GM21528 (cell line): Measurements from ENCODE around the gene GPR82.
"Not testable (repeated sequence)": the region's sequence is repeated elsewhere in the genome, so short reads cannot be mapped to it uniquely, and the experiment has no call there.

ENCODE experiments used
- ATAC-seq: cut with Tn5 transposase; IDR thresholded peaks from one replicate; pipeline ENCODE4 v1.9.1; 2021; ENCODE audit warnings: mild to moderate bottlenecking, moderate library complexity; ENCODE audit not compliant: unreplicated experiment, low FRiP score

Gene GPR82, protein sequence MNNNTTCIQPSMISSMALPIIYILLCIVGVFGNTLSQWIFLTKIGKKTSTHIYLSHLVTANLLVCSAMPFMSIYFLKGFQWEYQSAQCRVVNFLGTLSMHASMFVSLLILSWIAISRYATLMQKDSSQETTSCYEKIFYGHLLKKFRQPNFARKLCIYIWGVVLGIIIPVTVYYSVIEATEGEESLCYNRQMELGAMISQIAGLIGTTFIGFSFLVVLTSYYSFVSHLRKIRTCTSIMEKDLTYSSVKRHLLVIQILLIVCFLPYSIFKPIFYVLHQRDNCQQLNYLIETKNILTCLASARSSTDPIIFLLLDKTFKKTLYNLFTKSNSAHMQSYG

DNA sequence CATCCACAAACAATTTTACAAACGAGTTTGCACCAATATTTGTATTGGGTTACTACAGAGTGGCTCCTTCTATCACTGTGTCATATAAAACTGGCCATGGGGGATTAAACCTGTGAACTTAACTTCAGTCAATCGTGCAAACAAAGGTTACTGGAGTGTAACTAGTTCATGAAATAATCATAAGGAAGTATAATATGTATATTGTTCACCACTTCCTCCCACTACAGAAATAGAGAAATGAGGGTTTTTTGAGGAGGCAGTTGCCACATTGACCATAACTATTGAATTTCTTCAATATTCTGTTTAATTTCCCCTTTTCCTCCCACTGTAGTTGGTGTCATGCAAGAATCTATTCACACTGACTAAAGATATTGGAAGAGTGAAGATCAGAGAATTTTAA is at the start of gene GPR82:
TSS of gene GPR82 (plus strand) at position 356 of the 400 bp plus-strand sequence. CDS start 2,846 bp downstream, outside the sequence.
- ATAC-seq = no peak

DNA sequence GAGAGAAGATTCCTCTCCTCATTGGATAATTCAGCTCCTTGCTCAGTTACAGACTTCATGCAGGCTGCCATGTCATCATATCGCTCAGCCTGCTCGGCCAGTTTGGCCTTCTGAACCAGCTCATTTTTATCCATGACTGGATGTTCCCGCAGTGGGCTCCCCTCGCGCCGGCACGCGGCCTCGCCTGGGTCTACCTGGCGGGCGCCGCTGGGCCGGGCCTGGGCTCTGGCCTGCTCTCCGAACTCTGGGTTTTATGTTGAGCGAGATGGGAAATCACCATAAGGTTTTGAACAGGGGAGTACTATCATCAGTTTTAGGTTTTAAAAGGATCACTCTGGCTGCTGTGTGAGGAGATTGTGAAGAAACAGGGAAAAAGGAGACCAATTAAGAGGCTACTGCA is 47.6 kb upstream of the GPR82 start:
- not testable (repeated sequence) for ATAC-seq

DNA sequence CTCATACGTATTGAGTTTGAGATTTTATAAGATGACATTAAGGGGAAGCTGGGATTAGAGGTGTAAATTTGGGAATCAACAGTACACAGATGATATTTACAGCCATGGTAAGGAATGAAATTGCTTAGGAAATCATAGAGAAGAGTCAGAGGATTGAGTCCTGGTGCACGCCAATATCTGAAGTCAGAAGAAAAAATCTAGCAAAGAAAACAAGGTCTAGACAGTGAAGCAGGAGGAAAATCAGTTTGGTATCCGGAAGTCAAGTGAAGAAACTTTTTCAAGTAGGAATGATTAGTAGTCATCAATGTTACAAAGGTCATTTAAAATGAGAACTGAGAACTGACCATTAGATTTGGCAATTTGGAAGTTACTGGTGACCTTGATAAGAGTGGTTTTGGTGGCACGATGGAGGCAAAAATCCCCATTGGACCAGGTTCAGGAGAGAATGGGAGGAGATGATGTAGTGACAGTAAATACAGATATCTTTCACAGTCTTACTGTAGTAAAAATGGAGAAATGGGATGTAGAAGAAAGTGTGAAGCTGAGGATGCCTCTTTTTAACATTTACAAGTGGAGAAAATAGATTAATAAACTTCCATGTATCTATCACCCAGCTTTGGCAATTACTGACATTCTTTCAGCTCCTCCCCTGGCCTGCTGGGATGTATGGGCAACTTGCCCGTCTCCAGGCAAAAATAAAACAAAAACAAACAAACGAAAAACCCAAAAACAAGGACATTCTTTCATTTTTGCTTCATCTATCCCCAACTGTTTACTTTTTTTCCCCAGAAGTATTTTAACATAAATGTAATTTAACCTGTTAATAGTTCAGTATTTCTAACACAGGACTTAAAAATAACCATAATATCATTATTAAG is 46.6 kb upstream of the GPR82 start:
- no peak for ATAC-seq

DNA sequence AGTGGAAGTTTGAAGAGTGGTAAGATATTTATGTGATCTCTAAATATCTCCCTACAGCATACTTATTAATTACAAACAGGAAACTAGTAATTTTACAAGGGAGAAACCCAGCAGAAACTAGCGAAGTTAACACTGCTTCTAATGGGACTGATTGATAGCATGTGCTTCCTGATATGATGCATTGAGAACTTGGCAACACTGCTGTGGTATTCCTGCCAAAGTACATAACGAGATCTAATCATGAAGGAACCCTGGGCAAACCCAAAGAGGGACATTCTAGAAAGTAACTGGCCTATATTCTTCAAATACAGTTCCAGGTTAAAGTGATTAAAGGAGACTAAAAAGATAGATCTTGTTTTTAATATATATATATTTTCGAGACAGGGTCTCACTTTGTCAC is 39.8 kb upstream of the GPR82 start:
- ATAC-seq = no peak

DNA sequence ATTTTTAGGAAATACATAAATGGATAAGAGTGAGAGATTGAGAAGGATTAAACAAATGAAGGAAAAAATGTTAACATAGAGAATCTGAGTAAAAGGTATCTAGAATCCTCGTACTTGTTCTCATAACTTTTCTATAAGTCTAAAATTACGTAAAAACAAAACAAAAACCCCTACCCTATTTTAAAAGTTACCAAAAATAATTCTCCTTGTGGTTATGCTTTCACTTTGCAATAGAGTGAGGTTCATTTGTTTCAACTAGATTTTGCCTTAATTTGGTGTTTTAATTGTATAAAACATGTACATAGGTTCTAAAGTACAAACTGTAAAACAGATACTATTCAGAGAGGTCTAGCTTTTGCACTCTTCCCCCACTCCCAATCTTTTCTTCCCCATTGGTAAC is 39.0 kb upstream of the GPR82 start:
- ATAC-seq = no peak

DNA sequence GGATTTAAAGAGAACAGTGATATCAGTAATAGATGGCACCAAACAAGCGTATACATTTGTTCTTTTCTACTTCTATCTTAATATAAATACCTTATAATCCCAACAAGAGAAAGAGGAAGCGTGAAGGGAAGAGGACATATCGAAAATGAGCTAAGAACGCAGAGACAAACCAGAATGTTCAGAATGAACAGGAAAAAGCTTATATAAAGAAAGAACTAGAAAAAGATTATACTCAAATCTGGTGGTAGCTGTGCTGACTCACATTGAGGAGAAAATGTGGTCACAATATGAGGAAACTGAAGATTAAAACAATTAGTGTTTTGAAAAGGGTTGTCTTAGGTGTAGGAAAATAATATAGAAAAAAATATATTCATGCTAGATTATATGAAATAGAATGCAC is 37.2 kb upstream of the GPR82 start:
- no peak for ATAC-seq

DNA sequence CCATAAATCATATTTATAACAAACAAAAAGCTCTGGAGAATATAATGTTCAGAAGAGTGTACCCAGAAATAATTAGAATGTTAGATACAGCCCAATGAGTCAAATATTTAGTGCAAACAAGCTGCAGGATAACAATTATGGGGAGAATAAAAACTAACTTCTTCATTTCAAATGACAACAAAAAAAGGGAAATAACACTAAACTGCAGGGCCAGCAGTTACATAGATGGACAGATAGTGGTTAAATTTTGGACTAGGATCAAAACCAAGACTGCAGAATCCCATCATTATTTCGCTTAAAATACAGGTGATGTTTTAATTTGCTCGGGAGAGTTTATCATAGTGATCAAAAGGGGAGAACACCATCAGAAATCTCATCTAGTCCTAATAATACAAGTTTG is 35.8 kb upstream of the GPR82 start:
- no peak for ATAC-seq

DNA sequence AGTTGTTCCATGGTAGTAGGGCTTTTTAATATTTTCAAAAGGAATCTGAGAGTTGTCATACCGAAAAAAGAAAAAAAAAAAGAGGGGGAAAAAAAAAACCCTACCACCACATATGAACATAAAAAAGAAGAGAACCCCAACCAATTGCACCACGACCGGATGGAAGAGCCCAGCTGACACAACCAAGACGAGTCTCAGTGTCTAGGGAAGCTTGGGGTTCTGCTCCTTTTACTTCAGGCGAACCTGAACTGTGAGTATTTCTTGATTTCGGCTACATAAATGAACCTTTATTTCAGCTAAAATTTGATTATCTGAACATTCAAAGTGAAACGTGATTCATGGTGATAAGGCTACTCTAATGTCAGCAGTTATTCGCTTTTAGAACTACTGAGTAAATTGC is 35.1 kb upstream of the GPR82 start, which contains the start of gene GPR34:
TSS of gene GPR34 (plus strand) at position 139 of the 400 bp plus-strand sequence. CDS start 6,661 bp downstream, outside the sequence.
- no peak for ATAC-seq

DNA sequence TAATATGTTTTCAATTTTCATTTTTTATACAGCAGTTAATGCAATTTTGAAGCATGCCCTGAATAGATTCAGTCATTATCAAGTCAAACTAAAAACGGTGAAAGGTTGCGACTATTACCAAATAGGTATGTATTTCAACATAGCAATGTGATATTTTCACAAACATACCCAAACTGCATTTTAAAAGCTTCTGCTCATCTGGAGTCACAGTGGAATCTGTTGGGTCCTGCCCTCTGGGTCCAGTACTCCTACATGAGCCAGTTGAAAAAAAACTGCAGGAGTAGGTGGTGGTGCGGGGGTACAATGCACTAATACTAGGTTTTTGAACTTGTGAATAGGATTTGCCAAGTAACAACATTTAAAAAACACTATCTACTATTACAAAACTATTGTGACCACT is 34.3 kb upstream of the GPR82 start:
- no peak for ATAC-seq

DNA sequence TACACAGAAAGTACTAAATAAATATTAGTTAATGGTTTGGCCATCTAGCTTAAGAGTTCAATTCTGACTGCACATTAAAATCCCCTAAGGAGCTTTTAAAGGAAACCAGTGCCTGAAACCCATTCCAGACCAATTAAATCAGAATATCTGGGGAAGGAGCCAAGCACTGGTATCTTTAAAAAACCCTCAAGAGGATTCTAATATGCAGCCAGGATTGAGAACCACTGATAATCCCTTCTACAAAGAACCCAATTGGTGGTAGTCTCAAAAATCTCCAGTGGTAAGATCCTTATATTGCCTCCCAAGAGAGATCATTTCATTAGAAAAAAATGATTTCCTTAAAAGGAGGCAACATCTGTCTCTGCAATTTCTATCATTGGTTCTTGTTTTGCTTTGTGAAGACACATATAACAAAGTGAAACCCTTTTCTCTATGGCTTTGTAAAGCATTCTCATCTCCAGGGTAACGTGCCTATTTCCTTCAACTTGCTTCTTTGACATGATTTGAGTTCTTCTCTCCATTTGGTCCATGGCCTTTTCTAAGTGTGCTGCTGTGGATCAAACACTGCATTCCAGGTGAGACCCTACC is 31.7 kb upstream of the GPR82 start:
- no peak for ATAC-seq

DNA sequence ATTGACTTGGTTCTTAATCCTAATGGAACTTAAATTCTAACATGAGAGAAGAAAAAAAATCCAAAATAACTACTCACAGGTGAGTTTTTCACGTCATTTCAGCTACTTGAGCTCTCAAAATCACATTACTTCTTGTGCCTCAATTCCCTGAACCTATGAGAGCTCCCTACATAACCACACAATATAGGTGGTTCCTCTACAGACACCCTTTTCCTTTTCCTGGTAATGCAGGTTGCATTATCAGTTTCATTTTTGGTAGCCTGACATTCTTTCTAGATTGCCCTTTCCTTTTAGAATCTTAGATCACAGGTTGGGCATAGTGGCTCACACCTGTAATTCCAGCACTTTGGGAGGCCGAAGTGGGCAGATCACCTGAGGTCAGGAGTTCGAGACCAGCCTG is 31.0 kb upstream of the GPR82 start:
- ATAC-seq = no peak

DNA sequence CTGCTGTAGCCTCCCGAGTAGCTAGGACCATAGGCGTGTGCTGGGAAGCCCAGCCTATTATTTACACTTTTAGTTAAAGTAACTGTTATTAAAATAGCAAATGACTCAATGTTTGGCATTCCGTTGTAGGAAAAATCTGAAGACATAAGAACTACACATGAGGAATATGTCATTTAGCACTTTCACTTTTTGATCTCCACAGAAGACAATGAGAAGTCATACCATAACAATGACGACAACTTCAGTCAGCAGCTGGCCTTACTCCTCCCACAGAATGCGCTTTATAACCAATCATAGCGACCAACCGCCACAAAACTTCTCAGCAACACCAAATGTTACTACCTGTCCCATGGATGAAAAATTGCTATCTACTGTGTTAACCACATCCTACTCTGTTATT is 28.6 kb upstream of the GPR82 start:
- no peak for ATAC-seq

DNA sequence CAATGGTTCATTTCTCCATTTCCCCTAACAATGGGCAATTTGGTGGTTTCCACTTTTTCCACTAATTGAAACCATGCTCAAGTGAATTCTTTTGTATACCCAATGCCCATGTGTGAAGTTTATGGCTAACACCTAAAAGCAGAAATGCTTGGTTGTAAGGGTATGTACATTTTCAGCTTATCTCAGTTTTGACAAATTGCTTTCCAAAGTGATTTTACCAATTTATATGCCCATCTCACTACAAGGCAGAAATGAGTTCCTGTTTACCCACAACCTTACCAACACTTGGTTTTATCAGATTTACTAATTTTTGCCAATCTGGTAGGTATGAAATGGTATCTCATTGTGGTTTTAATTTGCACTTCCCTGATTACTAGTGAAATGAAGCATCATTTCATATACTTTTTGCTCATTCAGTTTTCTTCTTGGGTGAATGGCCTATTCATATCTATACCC is 20.4 kb upstream of the GPR82 start:
- no peak for ATAC-seq

DNA sequence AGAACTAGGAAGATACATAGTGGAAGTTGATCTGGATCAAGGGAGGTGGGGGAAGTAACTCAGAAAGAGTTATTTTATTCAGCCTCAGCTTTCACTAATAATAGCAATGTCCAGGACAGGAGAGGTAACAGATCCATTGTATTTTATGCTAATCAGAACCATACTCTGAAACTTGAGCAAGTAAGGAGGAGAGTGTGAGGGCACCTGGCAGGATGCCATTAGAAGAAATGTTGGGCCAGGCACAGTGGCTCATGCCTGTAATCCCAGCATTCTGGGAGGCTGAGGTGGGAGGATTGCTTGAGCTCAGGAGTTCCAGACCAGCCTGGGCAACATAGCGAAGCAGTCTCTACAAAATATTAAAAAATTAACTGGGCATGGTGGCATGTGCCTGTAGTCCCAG is 18.9 kb upstream of the GPR82 start:
- no peak for ATAC-seq

DNA sequence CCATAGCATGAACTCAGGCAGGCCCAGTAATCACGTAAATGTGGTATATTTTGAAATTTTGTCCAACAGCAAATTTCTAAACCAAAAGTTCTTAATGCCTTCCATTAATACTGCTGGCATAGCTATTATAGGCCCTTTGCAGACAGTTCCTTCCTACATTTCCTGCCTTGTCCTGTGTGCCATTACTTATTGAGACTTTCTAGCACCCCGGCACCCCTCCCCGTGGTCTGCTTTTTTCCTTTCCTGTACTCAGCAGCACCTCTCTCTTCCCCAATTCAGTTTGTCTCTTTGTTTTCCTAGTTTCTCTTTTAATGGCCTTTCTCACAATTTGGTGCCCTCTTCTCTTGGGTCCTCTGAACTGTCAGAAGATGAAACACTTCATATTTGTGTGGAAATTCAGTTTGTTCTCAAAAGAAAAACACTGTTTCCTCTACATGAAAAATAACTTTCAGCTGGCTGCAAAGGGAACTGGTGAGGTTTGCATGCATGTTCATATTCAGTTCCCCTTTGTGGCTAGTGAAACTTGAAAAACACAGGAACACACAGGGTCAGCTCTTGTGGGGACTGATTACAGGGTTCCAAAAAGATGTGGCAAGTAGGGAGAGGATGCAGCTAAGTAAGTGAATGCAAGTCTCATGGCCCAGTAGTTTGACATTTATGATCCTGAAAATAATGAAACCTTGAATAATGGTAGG is 18.2 kb upstream of the GPR82 start:
- ATAC-seq = no peak

DNA sequence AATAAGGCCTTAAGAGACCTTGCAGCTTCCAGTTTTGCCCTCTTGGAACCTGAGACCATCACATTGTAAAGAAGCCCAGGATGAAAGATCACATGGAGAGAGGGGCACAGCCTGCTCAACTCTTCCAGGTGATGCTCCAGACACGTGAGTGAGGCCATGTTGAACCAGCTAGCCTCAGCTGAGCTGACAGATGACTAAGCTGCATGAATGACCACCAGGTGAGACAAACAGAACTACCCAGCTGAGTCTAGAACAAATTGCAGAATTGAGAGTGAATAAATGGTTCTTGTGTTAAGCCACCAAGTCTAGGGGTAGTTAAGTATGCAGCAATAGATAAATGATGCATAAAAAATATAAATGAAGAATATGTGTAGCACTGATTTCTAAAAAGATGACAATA is 16.8 kb upstream of the GPR82 start:
- no peak for ATAC-seq

DNA sequence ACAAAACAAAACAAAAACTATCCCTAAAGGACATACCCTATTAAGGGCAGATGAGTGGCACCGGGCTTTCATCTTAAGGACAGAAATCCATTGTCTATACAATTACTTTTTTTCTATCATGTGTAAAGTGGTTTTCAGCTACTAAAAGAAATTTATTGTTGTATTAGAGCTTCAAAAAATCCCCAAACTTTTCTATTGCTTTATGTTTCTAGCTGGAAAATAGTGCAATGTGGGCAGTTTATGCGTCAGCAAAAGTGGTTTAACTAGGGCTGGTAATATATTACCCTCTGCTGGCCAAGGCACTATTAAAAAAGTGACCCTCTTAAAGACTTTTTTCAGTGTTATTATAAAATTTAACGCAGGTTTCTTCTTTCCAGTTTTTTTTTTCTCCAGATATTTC is 15.5 kb upstream of the GPR82 start:
- ATAC-seq = no peak

DNA sequence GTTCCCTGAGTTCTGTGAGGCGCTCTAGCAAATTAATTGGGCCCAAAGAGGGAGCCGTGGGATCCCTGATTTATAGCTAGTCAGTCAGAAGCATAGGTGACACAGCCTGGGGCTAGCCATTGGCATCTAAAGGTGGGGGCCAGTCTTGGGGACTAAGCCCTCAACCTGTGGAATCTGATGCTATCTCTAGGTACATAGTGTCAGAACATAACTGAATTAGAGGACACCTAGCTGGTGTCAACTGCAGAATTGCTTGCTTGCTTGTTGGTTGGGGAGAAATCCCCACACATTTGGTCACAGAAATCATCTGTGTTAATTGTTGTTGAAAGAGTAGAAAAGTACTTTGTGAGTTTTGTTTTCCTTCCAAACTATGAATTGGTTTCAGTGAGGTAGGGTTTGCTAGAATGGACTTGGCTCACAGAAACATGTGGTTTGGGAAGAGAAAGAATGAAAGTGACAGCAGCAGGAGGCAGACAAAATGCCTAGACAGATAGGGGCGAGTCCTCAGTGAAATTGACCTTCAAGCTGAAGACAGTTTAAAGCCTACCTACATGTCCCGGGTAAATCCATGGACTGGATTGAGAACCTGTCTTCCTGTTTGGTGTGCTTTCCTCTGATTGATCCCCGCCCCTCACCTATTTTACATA is 12.8 kb upstream of the GPR82 start:
- ATAC-seq = no peak

DNA sequence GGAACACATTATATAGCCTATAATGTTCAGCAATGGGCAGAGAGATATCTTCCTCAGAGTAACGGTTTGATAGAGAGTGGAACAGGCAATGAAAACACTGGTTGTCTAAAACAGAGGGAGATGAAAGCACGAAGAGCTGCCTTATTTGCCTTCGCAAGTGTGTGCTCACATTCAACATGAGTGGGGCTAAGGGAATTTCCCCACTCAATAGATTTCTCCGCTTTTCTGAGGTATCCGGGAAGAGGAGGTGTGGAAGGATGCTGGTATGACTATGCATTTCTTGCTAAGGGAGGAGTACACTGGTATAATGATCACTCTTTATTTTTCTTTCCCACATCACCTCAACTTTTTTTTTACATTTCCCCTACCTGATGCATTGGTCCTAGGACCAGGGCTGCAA is 7.8 kb upstream of the GPR82 start:
- no peak for ATAC-seq

DNA sequence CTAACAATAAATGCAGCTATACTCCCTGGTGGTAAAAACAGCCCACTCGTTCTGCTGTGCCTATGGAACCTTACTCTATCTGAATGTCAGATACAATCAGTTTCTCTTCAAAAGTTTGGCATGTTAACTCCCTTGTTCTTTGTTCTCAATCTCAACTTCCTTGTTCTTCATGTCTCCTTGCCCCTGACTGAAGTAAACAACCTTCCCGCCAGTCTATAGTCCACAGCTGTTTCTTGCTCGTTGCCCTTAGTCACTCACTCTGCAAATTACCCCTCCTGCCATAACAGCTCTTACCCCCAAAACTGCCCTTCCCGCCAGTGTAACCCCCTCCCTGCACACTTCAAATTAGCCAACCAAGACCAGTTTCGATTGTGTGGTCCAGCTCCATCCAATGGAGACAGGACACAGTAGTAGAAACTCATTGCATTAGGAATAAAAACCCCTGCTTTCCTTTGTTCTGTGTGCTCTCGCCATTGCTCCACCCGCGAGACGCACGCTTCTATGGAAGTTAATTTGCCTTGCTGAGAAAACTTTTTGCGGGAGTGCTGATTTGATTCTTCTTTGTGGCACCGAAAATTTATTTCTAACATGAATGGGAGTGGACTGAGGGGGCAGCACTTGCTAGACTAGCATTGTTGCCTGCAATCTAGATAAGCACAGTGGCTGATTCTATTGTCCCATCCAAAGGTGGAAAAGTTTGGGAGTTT is 7.1 kb upstream of the GPR82 start:
- no peak for ATAC-seq
